Muscle of back (tissue), 11 donors: ENCODE results near the gene C4B. TPM values are rescaled to one million over a fixed set of nuclear protein-coding genes. Genes with fewer than 3 reads are reported as not detected.
"Not testable (repeated sequence)": the region's sequence is repeated elsewhere in the genome, so short reads cannot be mapped to it uniquely, and the experiment has no call there.

Source experiments
- DNase-seq, 3 donors: peaks; one replicate each; pipeline versions ENCODE4 v3.0.0 to v3.0.0-alpha.2; 2013
- polyA plus RNA-seq, 10 donors: library from polyadenylated mRNA; unstranded; fragments of 120-200 nt; gene quantifications; one replicate each; pipeline ENCODE4 v1.2.1, GENCODE V29; 2013; ENCODE audit not compliant: insufficient read length in 10 of 10

Gene C4B
- polyA plus RNA-seq, 10 donors: 8.7 to 25.9 (median 14.3) TPM

- not testable (repeated sequence) for DNase-seq
Observed at GRCh38 chr6:31980998-31981397, 33.6 kb upstream of the C4B start.

DNA sequence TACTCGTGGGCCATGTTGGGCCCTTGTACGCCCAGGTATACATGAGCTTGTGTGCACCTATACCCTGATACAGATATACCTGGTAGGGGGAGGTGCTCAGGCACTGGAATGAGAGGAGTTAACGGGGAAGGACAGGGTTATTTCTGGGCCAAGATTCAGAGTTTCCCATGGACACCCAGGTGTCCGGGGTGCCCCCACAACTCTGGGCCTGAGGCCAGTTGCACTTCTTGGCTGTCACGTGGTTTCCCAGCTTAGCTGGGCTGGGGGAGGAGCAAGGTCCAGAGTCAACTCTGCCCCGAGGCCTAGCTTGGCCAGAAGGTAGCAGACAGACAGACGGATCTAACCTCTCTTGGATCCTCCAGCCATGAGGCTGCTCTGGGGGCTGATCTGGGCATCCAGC is 32.9 kb upstream of the C4B start, which contains the start of gene C4A:
Gene C4A (plus strand): TSS at position 314 of the 400 bp plus-strand sequence. CDS start 51 bp downstream, at position 365.
- not testable (repeated sequence) for DNase-seq

- not testable (repeated sequence) for DNase-seq
Observed at GRCh38 chr6:31989363-31989762, 25.2 kb upstream of the C4B start.

GRCh38 chr6:31994421-31994820 is 20.2 kb upstream of the C4B start:
- not testable (repeated sequence) for DNase-seq

- not testable (repeated sequence) for DNase-seq
Observed at GRCh38 chr6:31996385-31996784, 18.2 kb upstream of the C4B start.

DNA sequence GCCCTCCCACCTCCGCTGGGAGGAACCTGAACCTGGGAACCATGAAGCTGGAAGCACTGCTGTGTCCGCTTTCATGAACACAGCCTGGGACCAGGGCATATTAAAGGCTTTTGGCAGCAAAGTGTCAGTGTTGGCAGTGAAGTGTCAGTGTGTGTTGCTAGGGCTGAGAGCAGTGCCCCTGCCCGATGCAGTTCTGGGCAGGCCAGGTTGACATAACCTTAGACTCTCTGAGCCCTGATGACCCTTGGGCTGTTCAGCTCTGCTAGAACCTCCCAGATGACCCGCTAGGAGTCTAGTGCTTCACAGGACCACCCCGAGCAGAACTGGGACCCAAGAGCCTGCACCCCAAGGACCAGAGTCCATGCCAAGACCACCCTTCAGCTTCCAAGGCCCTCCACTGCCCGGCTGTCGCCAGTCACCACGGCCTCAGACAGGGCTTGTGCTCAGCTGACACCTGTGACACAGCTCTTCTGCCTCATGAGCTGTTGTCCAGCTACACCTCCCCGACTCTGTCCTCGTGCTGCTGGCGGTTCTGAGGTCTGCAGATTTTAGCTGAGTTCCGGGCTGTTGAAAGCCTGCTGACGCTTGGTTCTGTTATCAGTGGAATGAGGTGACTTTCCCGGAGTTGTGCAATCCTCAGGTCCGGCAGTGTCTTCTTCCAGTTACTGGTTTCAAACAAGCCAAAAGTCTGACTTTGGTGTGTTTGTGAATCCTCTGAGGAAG is 11.9 kb upstream of the C4B start:
- not testable (repeated sequence) for DNase-seq

- not testable (repeated sequence) for DNase-seq
Observed at GRCh38 chr6:32003301-32003700, 11.3 kb upstream of the C4B start.

DNA sequence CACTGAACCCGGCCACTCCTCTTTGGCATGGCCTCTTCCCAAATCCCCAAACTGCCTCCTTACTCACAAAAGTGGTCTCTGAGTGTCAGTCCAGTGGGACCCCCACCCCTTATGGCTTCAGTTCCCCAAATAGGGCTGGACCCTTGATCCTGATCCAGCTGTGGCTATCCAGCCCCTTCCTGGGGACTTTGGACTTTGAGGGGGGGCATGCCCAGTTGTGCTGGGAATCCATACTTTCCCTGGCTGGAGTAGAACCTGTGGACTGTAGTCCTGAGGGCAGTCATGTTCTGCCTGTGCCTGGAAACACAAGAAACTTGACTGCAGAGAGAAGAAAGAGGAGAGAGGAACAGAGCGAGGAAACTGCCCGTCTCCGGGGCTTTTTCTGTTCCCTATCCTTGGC is 10.2 kb upstream of the C4B start:
- DNase-seq: not testable (repeated sequence)

DNA sequence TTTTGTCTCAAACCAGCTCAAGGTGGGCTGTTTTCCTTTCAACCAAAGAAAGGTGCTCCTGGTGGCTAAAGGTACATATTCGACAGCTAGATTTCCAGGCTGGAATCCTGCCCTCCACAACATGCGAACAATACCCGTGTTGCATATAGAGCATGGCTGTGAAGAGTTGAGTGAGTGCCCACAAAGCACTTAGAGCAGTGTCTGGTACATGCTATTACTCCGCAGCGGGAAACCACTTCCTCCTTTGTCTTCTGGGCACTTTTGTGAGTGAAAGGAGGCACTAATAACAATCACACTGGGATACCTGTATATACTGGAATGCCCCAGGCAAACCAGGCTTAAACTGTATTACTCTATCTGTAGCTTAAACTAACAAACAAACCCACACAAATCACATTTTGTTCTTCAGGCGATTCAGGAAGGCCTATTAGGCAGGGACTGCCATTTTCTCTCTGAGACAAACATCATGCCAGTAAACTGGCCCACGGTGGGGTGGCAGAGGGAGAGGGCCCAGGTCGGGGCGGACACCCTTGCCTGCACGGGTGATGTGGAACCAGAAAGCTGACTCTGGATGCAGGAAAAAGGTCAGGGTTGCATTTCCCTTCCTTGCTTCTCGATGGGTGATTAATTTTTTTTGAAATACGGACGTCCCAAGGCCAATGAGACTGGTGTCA is 9.6 kb upstream of the C4B start:
- DNase-seq: not testable (repeated sequence)

- not testable (repeated sequence) for DNase-seq
Observed at GRCh38 chr6:32005538-32005880, 9.1 kb upstream of the C4B start.

DNA sequence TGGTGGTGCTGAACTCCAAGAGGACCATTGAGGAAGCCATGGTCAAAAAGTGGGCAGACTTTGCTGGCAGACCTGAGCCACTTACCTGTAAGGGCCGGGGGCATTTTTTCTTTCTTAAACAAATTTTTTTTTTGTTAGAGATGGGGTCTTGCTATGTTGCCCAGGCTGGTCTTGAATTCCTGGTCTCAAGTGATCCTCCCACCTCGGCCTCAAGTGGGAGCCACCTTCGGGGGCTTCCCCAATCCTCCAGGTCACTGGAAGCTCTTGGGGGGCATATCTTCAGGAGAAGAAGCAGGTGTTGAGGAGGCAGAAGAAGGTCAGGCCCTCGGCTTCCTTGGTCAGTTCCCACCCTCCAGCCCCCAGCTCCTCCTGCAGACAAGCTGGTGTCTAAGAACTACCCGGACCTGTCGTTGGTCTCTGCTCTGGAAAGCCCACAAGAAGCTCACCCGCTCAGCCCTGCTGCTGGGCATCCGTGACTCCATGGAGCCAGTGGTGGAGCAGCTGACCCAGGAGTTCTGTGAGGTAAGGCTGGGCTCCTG is 8.5 kb upstream of the C4B start:
- DNase-seq: not testable (repeated sequence)

GRCh38 chr6:32007086-32007485 is 7.5 kb upstream of the C4B start:
- not testable (repeated sequence) for DNase-seq

DNA sequence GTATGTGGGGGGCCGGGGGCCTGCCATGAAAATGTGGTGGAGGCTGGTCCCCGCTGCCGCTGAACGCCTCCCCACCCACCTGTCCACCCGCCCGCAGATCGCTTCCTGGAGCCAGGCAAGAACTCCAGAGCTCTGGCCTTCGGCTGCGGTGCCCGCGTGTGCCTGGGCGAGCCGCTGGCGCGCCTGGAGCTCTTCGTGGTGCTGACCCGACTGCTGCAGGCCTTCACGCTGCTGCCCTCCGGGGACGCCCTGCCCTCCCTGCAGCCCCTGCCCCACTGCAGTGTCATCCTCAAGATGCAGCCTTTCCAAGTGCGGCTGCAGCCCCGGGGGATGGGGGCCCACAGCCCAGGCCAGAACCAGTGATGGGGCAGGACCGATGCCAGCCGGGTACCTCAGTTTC is 6.6 kb upstream of the C4B start:
- not testable (repeated sequence) for DNase-seq

- DNase-seq: not testable (repeated sequence)
Observed at GRCh38 chr6:32008616-32009015, 6.0 kb upstream of the C4B start.

GRCh38 chr6:32009537-32009936 is 5.1 kb upstream of the C4B start:
- DNase-seq: not testable (repeated sequence)

GRCh38 chr6:32010856-32011530 is 3.6 kb upstream of the C4B start:
- not testable (repeated sequence) for DNase-seq

DNA sequence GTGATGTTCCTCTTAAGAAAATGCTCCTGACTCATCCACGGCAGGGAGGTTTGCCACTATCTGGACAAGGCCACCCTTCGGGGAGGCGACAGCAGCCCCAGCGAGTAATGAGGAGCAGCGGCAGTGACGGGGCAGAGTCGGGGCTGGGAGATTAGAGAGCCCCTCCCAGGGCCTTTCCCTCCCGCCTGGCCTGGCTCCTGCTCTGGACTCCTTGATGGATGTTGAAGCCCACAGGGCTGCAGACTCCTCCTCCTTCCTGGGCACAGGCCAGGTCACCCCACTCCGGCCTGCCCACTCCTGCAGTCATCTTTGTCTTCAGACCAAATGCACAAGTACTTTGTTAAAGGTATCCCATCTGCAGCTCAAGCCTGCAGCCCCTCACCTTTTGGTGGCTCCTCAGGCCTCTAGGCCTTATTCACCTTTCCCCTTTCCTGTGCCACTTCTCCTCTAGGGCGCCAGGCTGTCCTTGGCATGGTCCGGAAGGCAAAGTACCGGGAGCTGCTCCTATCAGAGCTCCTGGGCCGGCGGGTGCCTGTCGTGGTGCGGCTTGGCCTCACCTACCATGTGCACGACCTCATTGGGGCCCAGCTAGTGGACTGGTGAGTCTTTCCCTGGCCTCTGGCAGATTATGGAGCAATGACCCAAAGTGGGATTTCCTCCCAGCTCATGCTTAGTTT is 1.5 kb upstream of the C4B start:
- DNase-seq: not testable (repeated sequence)

- DNase-seq: not testable (repeated sequence)
Observed at GRCh38 chr6:32013738-32014137, 857 bp upstream of the C4B start.

DNA sequence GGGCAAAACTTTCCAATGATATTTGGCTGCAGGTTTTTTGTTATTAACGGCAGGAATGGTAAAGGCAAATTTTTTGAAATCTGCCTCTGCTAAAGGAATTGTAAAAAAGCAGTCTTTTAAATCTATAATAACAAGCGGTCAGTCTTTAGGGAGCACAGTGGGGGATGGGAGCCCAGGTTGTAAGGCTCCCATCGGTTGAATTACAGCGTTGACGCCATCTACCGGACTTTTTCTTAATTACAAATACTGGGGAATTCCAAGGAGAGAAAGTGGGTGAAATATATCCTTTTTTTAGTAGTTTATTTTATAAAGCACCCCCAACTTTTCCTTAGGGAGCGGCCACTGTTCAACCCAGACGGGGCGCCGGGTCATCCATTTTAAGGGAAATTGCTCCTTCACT is 7.5 kb downstream of the C4B start:
- not testable (repeated sequence) for DNase-seq

- DNase-seq: not testable (repeated sequence)
Observed at GRCh38 chr6:32028631-32029030, 14.0 kb downstream of the C4B start.

DNA sequence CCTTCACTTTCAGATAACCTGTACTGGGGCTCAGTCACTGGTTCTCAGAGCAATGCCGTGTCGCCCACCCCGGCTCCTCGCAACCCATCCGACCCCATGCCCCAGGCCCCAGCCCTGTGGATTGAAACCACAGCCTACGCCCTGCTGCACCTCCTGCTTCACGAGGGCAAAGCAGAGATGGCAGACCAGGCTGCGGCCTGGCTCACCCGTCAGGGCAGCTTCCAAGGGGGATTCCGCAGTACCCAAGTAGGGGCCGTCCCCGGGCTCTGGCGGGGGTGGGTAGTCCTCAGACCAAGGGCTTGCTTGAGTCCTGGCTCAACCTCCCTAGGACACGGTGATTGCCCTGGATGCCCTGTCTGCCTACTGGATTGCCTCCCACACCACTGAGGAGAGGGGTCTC is 15.0 kb downstream of the C4B start:
- not testable (repeated sequence) for DNase-seq
